ENCODE results near the gene ZCRB1.

The ZCRB1 gene

GRCh38 chr12:42309996-42310395, 15.9 kb downstream of the ZCRB1 start:
- H3K4me1 Mint-ChIP-seq, result no peaks in the 10 kb centered on the region
- ATAC-seq (ENCODE audit: low read depth), result no peak

GRCh38 chr12:42308390-42308789, 17.5 kb downstream of the ZCRB1 start:
- Mint-ChIP-seq H3K27me3 (no peaks in the 10 kb centered on the region), H3K4me3 (no peak overlapping the region), H3K4me1 (no peaks in the 10 kb centered on the region), H3K27ac (no peak overlapping the region), H3K36me3 (no peaks in the 10 kb centered on the region), H3K9me3 (no peaks in the 10 kb centered on the region)
- DNase-seq (ENCODE audit: low spot score in 2 of 2) (no peak), ATAC-seq (ENCODE audit: low read depth) (no peak)

More at GRCh38 chr12:42309996-42310395, 15.9 kb downstream of the ZCRB1 start:
- H3K27me3 Mint-ChIP-seq, result no peaks in the 10 kb centered on the region
- H3K4me3 Mint-ChIP-seq, result no peak overlapping the region
- H3K9me3 Mint-ChIP-seq, result no peaks in the 10 kb centered on the region
- DNase-seq (ENCODE audit: low spot score in 2 of 2), result no peak
- no peak overlapping the region for H3K27ac Mint-ChIP-seq
- H3K36me3 Mint-ChIP-seq, result peaks cover 5% of the 10 kb centered on the region

- DNase-seq (ENCODE audit: low spot score in 2 of 2) (no peak), ATAC-seq (ENCODE audit: low read depth) (no peak)
- no peaks in the 10 kb centered on the region for H3K9me3 Mint-ChIP-seq
- no peaks in the 10 kb centered on the region for H3K36me3 Mint-ChIP-seq
- H3K27me3 Mint-ChIP-seq, result no peaks in the 10 kb centered on the region
- H3K4me1 Mint-ChIP-seq, result no peaks in the 10 kb centered on the region
- H3K4me3 Mint-ChIP-seq, result no peak overlapping the region
- no peak overlapping the region for H3K27ac Mint-ChIP-seq
Observed at GRCh38 chr12:42306297-42306696, 19.6 kb downstream of the ZCRB1 start.

- H3K9me3 Mint-ChIP-seq, result no peaks in the 10 kb centered on the region
- no peak overlapping the region for H3K27ac Mint-ChIP-seq
- ATAC-seq (ENCODE audit: low read depth) (peak; percentile 57), DNase-seq (ENCODE audit: low spot score in 2 of 2) (no peak)
- H3K27me3 Mint-ChIP-seq, result no peaks in the 10 kb centered on the region
- H3K36me3 Mint-ChIP-seq, result no peaks in the 10 kb centered on the region
- H3K4me1 Mint-ChIP-seq, result peaks cover 5% of the 10 kb centered on the region
- no peak overlapping the region for H3K4me3 Mint-ChIP-seq
Observed at GRCh38 chr12:42299392-42300308, 26.2 kb downstream of the ZCRB1 start.

- no peaks in the 10 kb centered on the region for H3K27me3 Mint-ChIP-seq
- H3K9me3 Mint-ChIP-seq, result no peaks in the 10 kb centered on the region
- no peak for DNase-seq (ENCODE audit: low spot score in 2 of 2)
- no peak overlapping the region for H3K27ac Mint-ChIP-seq
- no peak overlapping the region for H3K4me3 Mint-ChIP-seq
- H3K4me1 Mint-ChIP-seq, result peaks cover 5% of the 10 kb centered on the region
- no peaks in the 10 kb centered on the region for H3K36me3 Mint-ChIP-seq
- ATAC-seq (ENCODE audit: low read depth), result no peak
Observed at GRCh38 chr12:42298887-42299286, 27.0 kb downstream of the ZCRB1 start.

- no peak overlapping the region for H3K4me3 Mint-ChIP-seq
- peaks cover 5% of the 10 kb centered on the region for H3K4me1 Mint-ChIP-seq
- no peak overlapping the region for H3K27ac Mint-ChIP-seq
- no peaks in the 10 kb centered on the region for H3K36me3 Mint-ChIP-seq
- no peak for ATAC-seq (ENCODE audit: low read depth)
- DNase-seq (ENCODE audit: low spot score in 2 of 2), result no peak
- no peaks in the 10 kb centered on the region for H3K27me3 Mint-ChIP-seq
- no peaks in the 10 kb centered on the region for H3K9me3 Mint-ChIP-seq
Observed at GRCh38 chr12:42296503-42297109, 29.3 kb downstream of the ZCRB1 start.

GRCh38 chr12:42291680-42292079, 34.2 kb downstream of the ZCRB1 start:
- Mint-ChIP-seq H3K36me3 (no peaks in the 10 kb centered on the region), H3K27ac (no peak overlapping the region), H3K27me3 (peaks cover 12% of the 10 kb centered on the region), H3K9me3 (no peaks in the 10 kb centered on the region), H3K4me1 (no peaks in the 10 kb centered on the region), H3K4me3 (no peak overlapping the region)
- ATAC-seq (ENCODE audit: low read depth) (no peak), DNase-seq (ENCODE audit: low spot score in 2 of 2) (no peak)

GRCh38 chr12:42288544-42288943, 37.4 kb downstream of the ZCRB1 start:
- H3K4me1 Mint-ChIP-seq, result peaks cover 2% of the 10 kb centered on the region
- no peaks in the 10 kb centered on the region for H3K9me3 Mint-ChIP-seq
- no peak overlapping the region for H3K4me3 Mint-ChIP-seq
- no peak for ATAC-seq (ENCODE audit: low read depth)
- no peak overlapping the region for H3K27ac Mint-ChIP-seq
- DNase-seq (ENCODE audit: low spot score in 2 of 2), result no peak
- H3K27me3 Mint-ChIP-seq, result peaks cover 12% of the 10 kb centered on the region
- no peaks in the 10 kb centered on the region for H3K36me3 Mint-ChIP-seq

- Mint-ChIP-seq H3K4me3 (no peak overlapping the region), H3K9me3 (no peaks in the 10 kb centered on the region), H3K27me3 (peaks cover 12% of the 10 kb centered on the region), H3K36me3 (no peaks in the 10 kb centered on the region), H3K4me1 (peaks cover 2% of the 10 kb centered on the region), H3K27ac (no peak overlapping the region)
- ATAC-seq (ENCODE audit: low read depth) (no peak), DNase-seq (ENCODE audit: low spot score in 2 of 2) (no peak)
Observed at GRCh38 chr12:42286741-42287140, 39.2 kb downstream of the ZCRB1 start.

GRCh38 chr12:42285431-42285830, 40.5 kb downstream of the ZCRB1 start:
- ATAC-seq (ENCODE audit: low read depth), result no peak
- H3K27ac Mint-ChIP-seq, result no peak overlapping the region
- no peaks in the 10 kb centered on the region for H3K9me3 Mint-ChIP-seq
- no peaks in the 10 kb centered on the region for H3K36me3 Mint-ChIP-seq
- no peak overlapping the region for H3K4me3 Mint-ChIP-seq
- DNase-seq (ENCODE audit: low spot score in 2 of 2), result no peak
- peaks cover 12% of the 10 kb centered on the region for H3K27me3 Mint-ChIP-seq
- H3K4me1 Mint-ChIP-seq, result peaks cover 2% of the 10 kb centered on the region

- DNase-seq (ENCODE audit: low spot score in 2 of 2), result no peak
- ATAC-seq (ENCODE audit: low read depth), result no peak
- Mint-ChIP-seq H3K4me3 (no peak overlapping the region), H3K27me3 (peaks cover 14% of the 10 kb centered on the region), H3K9me3 (no peaks in the 10 kb centered on the region), H3K36me3 (no peaks in the 10 kb centered on the region), H3K27ac (no peak overlapping the region), H3K4me1 (peaks cover 2% of the 10 kb centered on the region)
Observed at GRCh38 chr12:42284876-42285275, 41.0 kb downstream of the ZCRB1 start.

GRCh38 chr12:42284157-42284556, 41.7 kb downstream of the ZCRB1 start:
- ATAC-seq (ENCODE audit: low read depth) (peak; percentile 56), DNase-seq (ENCODE audit: low spot score in 2 of 2) (no peak)
- Mint-ChIP-seq H3K27me3 (peaks cover 11% of the 10 kb centered on the region), H3K4me3 (no peak overlapping the region), H3K4me1 (peaks cover 2% of the 10 kb centered on the region), H3K27ac (no peak overlapping the region), H3K9me3 (no peaks in the 10 kb centered on the region), H3K36me3 (no peaks in the 10 kb centered on the region)

GRCh38 chr12:42283739-42284138, 42.2 kb downstream of the ZCRB1 start:
- ATAC-seq (ENCODE audit: low read depth), result no peak

GRCh38 chr12:42282294-42282693, 43.6 kb downstream of the ZCRB1 start:
- Mint-ChIP-seq H3K9me3 (no peaks in the 10 kb centered on the region), H3K4me3 (no peak overlapping the region), H3K27me3 (peaks cover 6% of the 10 kb centered on the region), H3K27ac (no peak overlapping the region), H3K36me3 (no peaks in the 10 kb centered on the region), H3K4me1 (peaks cover 2% of the 10 kb centered on the region)
- ATAC-seq (ENCODE audit: low read depth), result no peak
- DNase-seq (ENCODE audit: low spot score in 2 of 2), result no peak

More at GRCh38 chr12:42283739-42284138, 42.2 kb downstream of the ZCRB1 start:
- no peaks in the 10 kb centered on the region for H3K9me3 Mint-ChIP-seq
- no peaks in the 10 kb centered on the region for H3K36me3 Mint-ChIP-seq
- peaks cover 2% of the 10 kb centered on the region for H3K4me1 Mint-ChIP-seq
- no peak overlapping the region for H3K4me3 Mint-ChIP-seq
- DNase-seq (ENCODE audit: low spot score in 2 of 2), result no peak
- H3K27me3 Mint-ChIP-seq, result peaks cover 12% of the 10 kb centered on the region
- no peak overlapping the region for H3K27ac Mint-ChIP-seq

All from memory B cell (primary cell).